ENCODE data around the gene AKR1C3. TPM values are rescaled to one million over a fixed set of nuclear protein-coding genes. Genes with fewer than 3 reads are reported as not detected.

The AKR1C3 gene
- total and polyA plus RNA-seq, 7 experiments from 2014 or later: 2.9 to 22.8 (median 6.1) TPM

DNA sequence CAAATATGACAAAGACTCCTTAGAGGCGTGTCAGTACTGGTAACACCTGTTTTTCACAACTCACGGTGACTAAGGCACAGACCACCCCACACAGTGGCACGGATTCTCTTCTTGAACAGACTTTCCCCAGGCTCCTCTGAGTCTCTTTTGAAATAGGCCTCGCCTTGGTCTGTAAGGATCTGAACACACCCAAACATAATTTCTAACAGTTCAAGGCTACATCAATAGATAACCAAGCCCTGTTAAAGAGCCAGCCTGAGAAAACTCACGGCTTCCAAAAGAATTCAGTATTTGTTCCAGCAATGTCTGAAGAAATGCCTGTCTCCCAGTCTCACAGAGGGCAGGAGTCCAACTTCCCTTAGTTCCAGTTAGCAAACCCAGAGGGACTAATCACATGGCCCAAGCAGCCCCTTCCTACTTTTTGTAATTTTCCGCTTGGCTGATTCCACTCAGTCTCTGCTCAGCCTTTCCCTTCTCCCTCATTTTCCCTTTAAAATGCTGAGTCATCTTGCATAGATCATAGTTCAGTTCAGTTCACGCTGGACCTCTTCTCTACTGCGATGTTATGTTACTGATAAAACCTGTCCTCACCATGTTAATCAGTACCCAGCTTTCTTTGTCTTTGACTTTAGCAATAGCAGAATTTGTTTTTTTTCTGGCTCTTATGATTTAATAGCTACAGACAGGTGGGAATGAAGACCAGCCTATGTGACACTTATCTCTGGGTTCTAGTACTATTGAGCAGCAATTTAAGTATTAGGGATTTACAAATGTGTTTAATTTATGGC is 22.6 kb upstream of the AKR1C3 start:
- CTCF ChIA-PET: no interaction called here

DNA sequence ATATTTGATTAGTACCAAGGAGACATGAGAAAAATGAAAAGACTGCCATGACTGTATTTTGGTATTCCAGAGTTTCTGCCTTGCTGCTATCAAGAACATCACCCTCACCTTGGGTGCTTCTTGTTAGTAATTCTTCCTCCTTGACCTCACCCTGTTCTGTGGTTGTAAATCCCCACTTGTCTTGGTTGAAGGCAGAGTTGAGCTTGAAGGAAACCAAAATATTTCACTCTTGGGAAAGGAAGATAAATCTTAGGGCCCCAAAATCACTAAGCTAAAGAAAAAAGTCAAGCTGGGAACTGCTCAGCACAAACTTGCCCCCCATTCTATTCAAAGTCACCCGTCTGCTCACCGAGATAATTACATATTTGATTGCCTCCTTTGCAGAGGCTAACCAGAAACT is 20.6 kb upstream of the AKR1C3 start:
- no peak overlapping the region for H3K27ac Mint-ChIP-seq
- no peak overlapping the region for H3K4me3 Mint-ChIP-seq
- peaks cover 0 to 18% (median 4%) of the 10 kb centered on the region in 11 donors for H3K9me3 Mint-ChIP-seq
- peaks cover 0 to 4% (median 0%) of the 10 kb centered on the region in 5 donors for H3K36me3 Mint-ChIP-seq
- DNase-seq: no peak
- H3K9me3 ChIP-seq (ENCODE audit: control insufficient read depth in 2 of 3, low read length in 3 of 3): no peaks in the 10 kb centered on the region
- H3K36me3 ChIP-seq (ENCODE audit: control insufficient read depth in 2 of 3, insufficient read depth in 3 of 3, low read length in 3 of 3): no peaks in the 10 kb centered on the region
- H3K4me3 ChIP-seq (ENCODE audit: low read length): no peak overlapping the region
- H3K27me3 Mint-ChIP-seq: peaks cover 0 to 5% (median 0%) of the 10 kb centered on the region in 5 donors
- no peak for ATAC-seq
- intact Hi-C loops (cut with micrococcal nuclease): no loop called here
- no peak overlapping the region for H3K27ac ChIP-seq (ENCODE audit: low read depth, low read length)
- H3K4me1 Mint-ChIP-seq: peaks cover 0 to 2% (median 0%) of the 10 kb centered on the region in 7 donors
- H3K4me1 ChIP-seq (ENCODE audit: control insufficient read depth in 2 of 2, insufficient read depth in 2 of 2, low read length in 2 of 2): no peaks in the 10 kb centered on the region
- ChIA-PET CTCF (interaction anchor here (0.6 kb wide), 1 partner anchor 268 kb away, joined by 3 read pairs; no protein-coding TSS in a partner anchor), POLR2A (no interaction called here)
- H3K27me3 ChIP-seq (ENCODE audit: control insufficient read depth in 2 of 2, insufficient read depth in 2 of 2, low read length in 2 of 2): no peaks in the 10 kb centered on the region

More for the DNA sequence above, 22.6 kb upstream of the AKR1C3 start:
- intact Hi-C loops (cut with micrococcal nuclease): no loop called here
- peaks cover 0 to 22% (median 4%) of the 10 kb centered on the region in 11 donors for H3K9me3 Mint-ChIP-seq
- H3K4me1 ChIP-seq (ENCODE audit: control insufficient read depth in 2 of 2, insufficient read depth in 2 of 2, low read length in 2 of 2): no peaks in the 10 kb centered on the region
- H3K27ac Mint-ChIP-seq: no peak overlapping the region
- ATAC-seq: no peak
- H3K4me3 ChIP-seq (ENCODE audit: low read length): no peak overlapping the region
- no peaks in the 10 kb centered on the region for H3K36me3 ChIP-seq (ENCODE audit: control insufficient read depth in 2 of 3, insufficient read depth in 3 of 3, low read length in 3 of 3)
- peaks cover 0 to 4% (median 0%) of the 10 kb centered on the region in 5 donors for H3K27me3 Mint-ChIP-seq
- H3K36me3 Mint-ChIP-seq: peaks cover 0 to 4% (median 0%) of the 10 kb centered on the region in 5 donors
- no peaks in the 10 kb centered on the region for H3K27me3 ChIP-seq (ENCODE audit: control insufficient read depth in 2 of 2, insufficient read depth in 2 of 2, low read length in 2 of 2)
- no peak overlapping the region for H3K27ac ChIP-seq (ENCODE audit: low read depth, low read length)
- no peaks in the 10 kb centered on the region for H3K9me3 ChIP-seq (ENCODE audit: control insufficient read depth in 2 of 3, low read length in 3 of 3)
- H3K4me1 Mint-ChIP-seq: peaks cover 0 to 2% (median 0%) of the 10 kb centered on the region in 7 donors
- POLR2A ChIA-PET: no interaction called here
- no peak for DNase-seq
- H3K4me3 Mint-ChIP-seq: no peak overlapping the region

DNA sequence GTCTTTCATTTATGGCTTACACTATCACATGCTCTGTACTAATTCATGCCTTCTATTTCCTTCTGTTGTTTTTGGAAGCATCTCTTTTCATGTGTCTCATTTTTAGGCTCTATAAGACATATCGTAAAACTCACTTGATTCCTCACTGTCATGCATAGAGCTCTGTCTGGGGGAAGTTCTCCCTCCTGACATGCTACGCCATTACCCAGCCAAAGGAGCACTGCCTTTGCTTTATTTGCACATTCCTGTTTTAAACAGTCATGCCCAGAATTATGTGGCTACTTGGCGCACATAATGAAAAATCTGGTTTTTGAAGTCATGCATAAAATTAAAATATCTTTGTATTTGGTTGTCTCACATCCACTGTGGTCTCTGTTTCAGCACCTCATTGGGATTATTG is 17.6 kb upstream of the AKR1C3 start:
- CTCF ChIA-PET: no interaction called here
- Histone ChIP-seq H3K27me3 (ENCODE audit: control insufficient read depth in 2 of 2, insufficient read depth in 2 of 2, low read length in 2 of 2) (no peaks in the 10 kb centered on the region), H3K4me1 (ENCODE audit: control insufficient read depth in 2 of 2, insufficient read depth in 2 of 2, low read length in 2 of 2) (no peaks in the 10 kb centered on the region), H3K36me3 (ENCODE audit: control insufficient read depth in 2 of 3, insufficient read depth in 3 of 3, low read length in 3 of 3) (no peaks in the 10 kb centered on the region), H3K9me3 (ENCODE audit: control insufficient read depth in 2 of 3, low read length in 3 of 3) (no peaks in the 10 kb centered on the region), H3K4me3 (ENCODE audit: low read length) (no peak overlapping the region), H3K27ac (ENCODE audit: low read depth, low read length) (no peak overlapping the region)
- H3K4me3 Mint-ChIP-seq: no peak overlapping the region
- no peak overlapping the region for H3K27ac Mint-ChIP-seq
- intact Hi-C loops (cut with micrococcal nuclease): no loop called here
- POLR2A ChIA-PET: no interaction called here
- H3K9me3 Mint-ChIP-seq: peaks cover 0 to 3% (median 0%) of the 10 kb centered on the region in 11 donors
- DNase-seq (no peak), ATAC-seq (no peak)
- H3K36me3 Mint-ChIP-seq: peaks cover 0 to 3% (median 0%) of the 10 kb centered on the region in 5 donors
- H3K4me1 Mint-ChIP-seq: peaks cover 0 to 1% (median 0%) of the 10 kb centered on the region in 7 donors
- H3K27me3 Mint-ChIP-seq: peaks cover 0 to 5% (median 0%) of the 10 kb centered on the region in 5 donors

DNA sequence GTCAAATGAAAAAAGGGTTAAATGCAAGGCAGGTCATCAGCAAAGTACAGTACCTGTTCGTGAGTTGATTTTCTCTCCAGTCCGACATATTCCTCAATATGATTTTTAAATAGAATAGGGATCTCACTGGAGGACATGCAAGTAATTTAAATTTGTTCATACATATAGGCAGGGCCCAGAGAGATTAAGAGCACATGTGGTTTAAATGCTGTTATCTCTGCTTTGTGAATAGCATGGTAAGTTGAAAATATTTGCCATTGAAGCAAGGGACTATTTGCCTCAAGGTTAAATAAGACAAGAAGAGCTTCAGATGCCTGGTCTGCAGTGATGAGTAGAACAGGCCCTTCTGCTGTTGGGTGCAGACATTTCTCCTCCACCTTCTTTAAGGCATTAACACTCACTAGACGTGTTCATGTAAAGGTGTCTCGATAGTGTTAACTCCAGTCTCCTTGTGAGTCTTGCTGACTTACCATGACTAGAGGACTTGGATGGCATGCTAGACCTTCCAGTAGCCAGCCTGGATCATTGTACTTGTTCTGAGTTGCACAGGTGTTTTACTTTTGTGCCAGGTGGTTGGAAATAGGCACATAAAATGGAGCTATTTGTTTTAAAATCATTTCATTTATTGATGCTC is 15.6 kb upstream of the AKR1C3 start:
- peaks cover 0 to 5% (median 0%) of the 10 kb centered on the region in 5 donors for H3K27me3 Mint-ChIP-seq
- no peaks in the 10 kb centered on the region for H3K4me1 Mint-ChIP-seq
- no peak overlapping the region for H3K4me3 Mint-ChIP-seq
- H3K27ac Mint-ChIP-seq: no peak overlapping the region
- H3K9me3 Mint-ChIP-seq: no peaks in the 10 kb centered on the region
- Histone ChIP-seq H3K27ac (ENCODE audit: low read depth, low read length) (no peak overlapping the region), H3K36me3 (ENCODE audit: control insufficient read depth in 2 of 3, insufficient read depth in 3 of 3, low read length in 3 of 3) (no peaks in the 10 kb centered on the region), H3K27me3 (ENCODE audit: control insufficient read depth in 2 of 2, insufficient read depth in 2 of 2, low read length in 2 of 2) (no peaks in the 10 kb centered on the region), H3K4me1 (ENCODE audit: control insufficient read depth in 2 of 2, insufficient read depth in 2 of 2, low read length in 2 of 2) (no peaks in the 10 kb centered on the region), H3K4me3 (ENCODE audit: low read length) (no peak overlapping the region), H3K9me3 (ENCODE audit: control insufficient read depth in 2 of 3, low read length in 3 of 3) (no peaks in the 10 kb centered on the region)
- no peak for ATAC-seq
- ChIA-PET POLR2A (no interaction called here), CTCF (interaction anchor here (0.6 kb wide), 1 partner anchor 1739 kb away, joined by 3 read pairs; no protein-coding TSS in a partner anchor)
- DNase-seq: no peak
- intact Hi-C loops (cut with micrococcal nuclease): no loop called here
- H3K36me3 Mint-ChIP-seq: no peaks in the 10 kb centered on the region

DNA sequence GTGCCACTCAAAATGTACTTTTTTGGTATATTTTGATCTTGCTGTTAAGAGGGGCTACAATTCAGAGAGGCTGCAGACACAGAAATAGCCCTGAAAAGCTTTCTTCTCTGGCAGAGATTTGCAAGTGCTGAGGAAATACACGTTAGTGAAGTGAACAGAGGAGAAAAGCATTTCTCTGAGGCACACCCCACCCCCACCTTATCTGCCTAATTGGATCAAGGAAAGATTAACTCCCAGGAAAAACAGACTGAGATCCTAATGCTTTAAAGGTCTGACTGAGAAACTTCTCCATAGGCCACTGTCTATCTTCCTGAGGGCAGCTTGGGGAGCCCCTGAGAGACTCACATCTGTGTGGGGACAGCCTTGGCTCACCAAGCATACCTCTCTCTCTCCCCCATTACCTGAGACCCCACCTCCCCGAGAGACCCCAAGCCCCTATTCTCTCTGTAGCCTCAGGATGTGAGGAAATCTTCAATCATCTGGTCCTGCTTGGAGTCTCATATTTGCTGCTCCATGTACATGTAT is 14.8 kb upstream of the AKR1C3 start:
- H3K27me3 ChIP-seq (ENCODE audit: control insufficient read depth in 2 of 2, insufficient read depth in 2 of 2, low read length in 2 of 2): no peaks in the 10 kb centered on the region
- no peaks in the 10 kb centered on the region for H3K4me1 ChIP-seq (ENCODE audit: control insufficient read depth in 2 of 2, insufficient read depth in 2 of 2, low read length in 2 of 2)
- no peak overlapping the region for H3K4me3 ChIP-seq (ENCODE audit: low read length)
- H3K9me3 ChIP-seq (ENCODE audit: control insufficient read depth in 2 of 3, low read length in 3 of 3): no peaks in the 10 kb centered on the region
- Mint-ChIP-seq H3K4me3 (no peak overlapping the region), H3K36me3 (no peaks in the 10 kb centered on the region), H3K4me1 (no peaks in the 10 kb centered on the region), H3K27ac (no peak overlapping the region), H3K9me3 (no peaks in the 10 kb centered on the region), H3K27me3 (peaks cover 0 to 5% (median 0%) of the 10 kb centered on the region in 5 donors)
- DNase-seq (no peak), ATAC-seq (no peak)
- intact Hi-C loops (cut with micrococcal nuclease): no loop called here
- ChIA-PET POLR2A (no interaction called here), CTCF (interaction anchor here (0.6 kb wide), 1 partner anchor 1740 kb away, joined by 3 read pairs; no protein-coding TSS in a partner anchor)
- no peaks in the 10 kb centered on the region for H3K36me3 ChIP-seq (ENCODE audit: control insufficient read depth in 2 of 3, insufficient read depth in 3 of 3, low read length in 3 of 3)
- H3K27ac ChIP-seq (ENCODE audit: low read depth, low read length): no peak overlapping the region

DNA sequence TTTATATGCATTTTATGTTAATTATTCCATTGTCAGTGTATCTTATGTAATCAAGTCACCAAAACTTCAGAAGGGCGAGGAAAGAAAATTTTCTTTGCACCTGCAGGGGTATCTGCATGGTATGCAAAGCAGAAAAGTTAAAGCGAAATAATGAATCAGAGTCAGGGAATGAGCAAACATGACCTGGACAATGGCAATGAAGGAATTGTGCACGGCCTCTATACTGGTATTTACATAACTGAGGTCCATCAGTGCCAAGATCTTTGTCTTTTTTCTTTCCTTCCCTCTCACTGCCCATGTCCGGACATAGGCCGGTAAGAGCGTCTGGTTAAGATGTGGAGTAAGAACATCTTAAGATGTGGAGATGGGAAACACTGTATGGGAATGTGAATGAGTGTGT is 14.4 kb upstream of the AKR1C3 start:
- Histone ChIP-seq H3K9me3 (ENCODE audit: control insufficient read depth in 2 of 3, low read length in 3 of 3) (no peaks in the 10 kb centered on the region), H3K36me3 (ENCODE audit: control insufficient read depth in 2 of 3, insufficient read depth in 3 of 3, low read length in 3 of 3) (no peaks in the 10 kb centered on the region), H3K27me3 (ENCODE audit: control insufficient read depth in 2 of 2, insufficient read depth in 2 of 2, low read length in 2 of 2) (no peaks in the 10 kb centered on the region), H3K4me3 (ENCODE audit: low read length) (no peak overlapping the region), H3K27ac (ENCODE audit: low read depth, low read length) (no peak overlapping the region), H3K4me1 (ENCODE audit: control insufficient read depth in 2 of 2, insufficient read depth in 2 of 2, low read length in 2 of 2) (no peaks in the 10 kb centered on the region)
- H3K4me1 Mint-ChIP-seq: no peaks in the 10 kb centered on the region
- no peak for DNase-seq
- peaks cover 0 to 5% (median 0%) of the 10 kb centered on the region in 5 donors for H3K27me3 Mint-ChIP-seq
- intact Hi-C loops (cut with micrococcal nuclease): no loop called here
- no peak overlapping the region for H3K4me3 Mint-ChIP-seq
- H3K9me3 Mint-ChIP-seq: no peaks in the 10 kb centered on the region
- ATAC-seq: no peak
- CTCF ChIA-PET: no interaction called here
- H3K27ac Mint-ChIP-seq: no peak overlapping the region
- H3K36me3 Mint-ChIP-seq: no peaks in the 10 kb centered on the region
- POLR2A ChIA-PET: no interaction called here
